ENCODE results near the gene PRPS1L1. TPM values are rescaled to one million over a fixed set of nuclear protein-coding genes. Genes with fewer than 3 reads are reported as not detected.

The PRPS1L1 gene
- total RNA-seq, 1 donor from 2014 or later: not detected

DNA sequence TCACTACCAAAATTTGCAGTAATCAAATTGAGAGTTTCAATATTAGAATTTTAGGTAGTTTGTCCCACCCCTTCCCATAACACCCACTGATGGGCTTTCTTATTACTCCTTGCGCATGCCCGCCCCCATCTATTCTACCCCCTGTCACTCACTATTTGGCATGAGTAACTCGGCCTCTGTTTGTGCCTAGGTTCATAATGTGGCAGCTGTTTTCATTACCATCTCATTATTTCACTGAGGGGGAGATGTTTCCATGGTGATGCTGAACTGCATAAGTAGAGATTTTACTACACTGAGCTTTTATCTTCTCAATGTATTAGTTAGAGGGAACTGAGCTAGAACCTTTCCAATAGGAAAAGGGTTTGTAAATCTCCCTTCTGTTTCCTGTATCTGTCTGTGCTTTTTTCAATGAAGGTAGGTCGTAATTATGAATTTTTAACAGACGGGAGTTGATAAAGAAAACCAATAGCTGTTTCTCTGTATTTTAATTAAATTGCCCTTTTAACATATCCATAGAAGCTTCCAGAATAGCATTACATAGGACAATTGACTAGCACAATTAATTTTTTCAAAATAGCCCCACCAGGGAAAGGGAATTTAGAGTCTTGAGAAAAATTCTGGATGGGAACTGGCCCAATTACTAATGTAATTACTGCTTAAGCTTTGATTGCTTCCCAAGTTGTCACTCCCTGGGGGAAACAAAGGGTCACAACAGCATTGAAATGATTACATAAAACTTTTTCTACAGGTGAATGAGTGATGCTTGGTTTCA, 33.4 kb downstream of the PRPS1L1 start:
- Mint-ChIP-seq H3K9me3 (no peaks in the 10 kb centered on the region), H3K27ac (no peak overlapping the region), H3K27me3 (peaks cover 8% of the 10 kb centered on the region), H3K4me3 (no peak overlapping the region), H3K36me3 (ENCODE audit: low read depth) (no peaks in the 10 kb centered on the region), H3K4me1 (no peaks in the 10 kb centered on the region)
- no peak for DNase-seq
- intact Hi-C loops (cut with micrococcal nuclease): no loop called here

DNA sequence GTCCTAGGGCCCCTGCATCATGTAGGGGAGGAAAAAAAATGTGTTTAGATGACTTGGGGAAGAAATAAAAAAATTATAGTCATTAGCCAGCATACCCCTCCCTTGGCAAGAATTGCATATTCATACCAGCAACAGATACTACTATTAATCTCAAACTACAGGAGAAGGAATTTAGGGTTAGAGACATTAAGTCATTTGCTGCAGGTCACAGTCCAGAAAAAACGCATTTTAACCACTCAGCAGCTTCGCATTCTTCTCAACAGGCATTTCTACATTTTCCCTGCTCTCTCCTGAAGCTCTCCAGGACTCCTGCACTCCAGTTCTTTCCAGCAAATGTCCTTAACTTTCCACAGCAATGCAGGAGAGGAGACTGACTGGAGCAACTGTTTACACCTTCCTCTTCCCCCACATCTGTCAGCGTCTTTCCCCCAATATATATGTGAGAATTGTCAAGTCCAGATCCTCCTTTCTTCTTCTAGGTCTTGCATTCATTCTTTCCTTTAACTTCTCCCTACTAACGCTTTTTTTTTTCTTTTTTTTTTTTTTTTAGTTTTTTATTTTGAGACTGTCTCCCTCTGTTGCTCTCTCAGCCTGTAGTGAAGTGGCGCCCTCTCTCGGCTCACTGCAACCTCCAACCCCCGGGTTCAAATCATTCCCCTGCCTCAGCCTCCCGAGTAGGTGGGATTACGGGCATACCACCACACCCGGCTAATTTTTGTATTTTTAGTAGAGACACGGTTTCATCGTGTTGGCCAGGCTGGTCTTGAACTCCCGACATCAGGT, 35.6 kb downstream of the PRPS1L1 start:
- Mint-ChIP-seq H3K9me3 (no peaks in the 10 kb centered on the region), H3K4me3 (no peak overlapping the region), H3K27me3 (peaks cover 8% of the 10 kb centered on the region), H3K27ac (no peak overlapping the region), H3K36me3 (ENCODE audit: low read depth) (no peaks in the 10 kb centered on the region), H3K4me1 (no peaks in the 10 kb centered on the region)
- intact Hi-C loops (cut with micrococcal nuclease): loop anchor here (1.0 kb wide), 1 partner anchor 222 kb away; no protein-coding TSS in a partner anchor
- peak; percentile 66 for DNase-seq

DNA sequence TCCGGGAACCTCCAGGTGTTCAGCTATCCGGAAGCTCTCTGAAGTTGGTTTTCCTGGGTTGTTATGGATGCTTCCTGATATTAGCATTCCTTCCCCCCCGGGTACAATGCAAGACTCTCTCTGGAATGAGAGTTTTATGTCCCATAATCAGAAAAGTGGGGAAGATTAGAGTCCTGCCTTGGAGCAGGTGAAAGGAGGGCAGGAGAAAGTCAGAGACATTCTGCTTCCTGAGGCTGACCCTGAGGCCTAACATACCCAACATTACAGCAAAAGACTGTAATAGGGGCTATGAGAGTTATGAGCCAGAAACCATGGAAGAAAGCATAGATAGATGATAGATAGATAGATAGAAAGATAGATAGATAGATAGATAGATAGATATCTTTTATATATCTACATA, 36.9 kb downstream of the PRPS1L1 start:
- Mint-ChIP-seq H3K4me1 (no peaks in the 10 kb centered on the region), H3K9me3 (no peaks in the 10 kb centered on the region), H3K27ac (no peak overlapping the region), H3K4me3 (no peak overlapping the region), H3K27me3 (peaks cover 8% of the 10 kb centered on the region), H3K36me3 (ENCODE audit: low read depth) (no peaks in the 10 kb centered on the region)
- DNase-seq: no peak
- intact Hi-C loops (cut with micrococcal nuclease): no loop called here

DNA sequence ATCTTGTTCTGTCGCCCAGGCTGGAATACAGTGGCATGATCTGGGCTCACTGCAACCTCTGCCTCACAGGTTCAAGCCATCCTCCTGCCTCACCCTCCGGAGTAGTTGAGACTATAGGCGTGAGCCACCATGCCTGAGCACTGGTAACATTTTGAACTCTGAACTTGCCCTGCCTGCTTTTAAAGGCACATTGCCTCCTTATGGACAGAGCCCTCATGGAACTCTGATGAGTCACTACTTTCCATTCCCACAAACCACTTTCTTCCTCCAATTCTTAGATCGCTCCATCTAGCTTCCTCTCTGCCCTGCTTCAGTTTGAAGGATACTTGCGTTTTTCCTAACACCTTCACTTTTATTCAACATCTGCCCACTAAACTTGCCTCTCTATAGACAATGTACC, 38.1 kb downstream of the PRPS1L1 start:
- Mint-ChIP-seq H3K9me3 (no peaks in the 10 kb centered on the region), H3K27ac (no peak overlapping the region), H3K4me3 (no peak overlapping the region), H3K4me1 (no peaks in the 10 kb centered on the region), H3K27me3 (peaks cover 5% of the 10 kb centered on the region), H3K36me3 (ENCODE audit: low read depth) (no peaks in the 10 kb centered on the region)
- no peak for DNase-seq
- intact Hi-C loops (cut with micrococcal nuclease): no loop called here

DNA sequence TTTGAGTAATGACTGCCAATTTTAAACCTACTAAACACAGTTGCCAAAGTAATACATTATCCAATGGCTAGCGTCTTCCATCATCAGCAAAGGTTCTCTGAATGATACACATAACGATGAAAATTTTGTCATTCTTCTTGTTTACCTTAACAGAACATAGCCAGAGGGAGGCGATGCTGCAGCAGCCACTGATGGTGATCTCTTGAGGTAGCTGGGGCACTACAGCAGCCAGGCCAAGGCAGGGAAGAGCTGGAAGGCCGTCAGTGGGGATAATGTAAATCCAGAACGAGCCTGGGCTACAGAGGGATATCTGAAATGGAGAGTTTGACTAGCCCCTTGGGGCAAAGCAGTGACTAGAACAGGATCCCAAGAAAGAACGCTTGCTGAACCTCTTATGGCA, 38.8 kb downstream of the PRPS1L1 start:
- no peaks in the 10 kb centered on the region for H3K9me3 Mint-ChIP-seq
- no peaks in the 10 kb centered on the region for H3K36me3 Mint-ChIP-seq (ENCODE audit: low read depth)
- no peak for DNase-seq
- intact Hi-C loops (cut with micrococcal nuclease): no loop called here
- no peak overlapping the region for H3K27ac Mint-ChIP-seq
- H3K4me3 Mint-ChIP-seq: no peak overlapping the region
- no peaks in the 10 kb centered on the region for H3K4me1 Mint-ChIP-seq
- peaks cover 5% of the 10 kb centered on the region for H3K27me3 Mint-ChIP-seq

DNA sequence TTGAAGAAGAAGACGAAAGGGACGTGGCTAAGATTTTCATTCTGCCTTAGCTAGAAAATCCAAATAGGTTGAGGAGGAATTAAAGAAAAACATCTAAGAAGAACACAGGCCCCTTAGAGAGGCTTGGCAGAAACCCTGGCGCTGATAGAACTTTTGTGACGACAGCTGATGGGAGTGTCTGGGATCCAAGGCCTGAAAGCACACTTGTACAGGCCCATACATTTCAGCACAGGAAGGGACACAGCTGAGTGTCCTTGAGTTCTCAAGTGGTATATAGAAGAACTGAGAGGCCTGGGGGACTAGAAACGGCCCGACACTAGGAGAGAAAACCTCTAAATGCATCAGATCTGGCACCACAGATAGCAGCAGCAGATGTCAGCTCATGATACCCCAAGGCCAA, 39.5 kb downstream of the PRPS1L1 start:
- no peaks in the 10 kb centered on the region for H3K36me3 Mint-ChIP-seq (ENCODE audit: low read depth)
- intact Hi-C loops (cut with micrococcal nuclease): no loop called here
- H3K27ac Mint-ChIP-seq: no peak overlapping the region
- H3K4me3 Mint-ChIP-seq: no peak overlapping the region
- peaks cover 1% of the 10 kb centered on the region for H3K4me1 Mint-ChIP-seq
- H3K27me3 Mint-ChIP-seq: peaks cover 5% of the 10 kb centered on the region
- DNase-seq: no peak
- H3K9me3 Mint-ChIP-seq: no peaks in the 10 kb centered on the region

DNA sequence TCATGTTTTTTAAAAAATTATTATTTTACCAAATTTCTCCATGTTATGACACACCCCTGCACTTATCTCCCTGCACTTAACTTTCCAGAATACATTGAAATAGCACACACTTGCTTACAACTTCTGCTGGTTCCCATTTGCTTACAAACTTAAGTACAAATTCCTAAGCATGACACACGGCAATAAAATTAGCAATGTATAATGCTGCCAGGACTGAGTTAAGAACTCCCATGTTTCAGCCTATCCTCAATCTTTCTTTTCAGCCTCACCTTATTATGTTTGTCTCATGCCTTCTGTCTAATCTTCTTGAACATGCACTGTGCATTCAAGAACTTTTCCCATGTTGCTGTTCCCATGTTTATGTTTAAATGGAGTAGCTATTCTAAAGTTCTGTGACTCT, 40.8 kb downstream of the PRPS1L1 start:
- Mint-ChIP-seq H3K4me3 (no peak overlapping the region), H3K36me3 (ENCODE audit: low read depth) (no peaks in the 10 kb centered on the region), H3K27me3 (peaks cover 3% of the 10 kb centered on the region), H3K9me3 (no peaks in the 10 kb centered on the region), H3K4me1 (peaks cover 2% of the 10 kb centered on the region), H3K27ac (no peak overlapping the region)
- no peak for DNase-seq
- intact Hi-C loops (cut with micrococcal nuclease): no loop called here

- Mint-ChIP-seq H3K27ac (no peak overlapping the region), H3K27me3 (peaks cover 3% of the 10 kb centered on the region), H3K36me3 (ENCODE audit: low read depth) (no peaks in the 10 kb centered on the region), H3K4me1 (peaks cover 2% of the 10 kb centered on the region), H3K9me3 (no peaks in the 10 kb centered on the region), H3K4me3 (no peak overlapping the region)
- DNase-seq: no peak
- intact Hi-C loops (cut with micrococcal nuclease): no loop called here
Observed at GRCh38 chr7:17985473-17986239, 42.0 kb downstream of the PRPS1L1 start.

GRCh38 chr7:17984288-17984687, 43.4 kb downstream of the PRPS1L1 start:
- H3K4me1 Mint-ChIP-seq: peaks cover 2% of the 10 kb centered on the region
- H3K9me3 Mint-ChIP-seq: no peaks in the 10 kb centered on the region
- intact Hi-C loops (cut with micrococcal nuclease): no loop called here
- no peaks in the 10 kb centered on the region for H3K36me3 Mint-ChIP-seq (ENCODE audit: low read depth)
- no peak overlapping the region for H3K27ac Mint-ChIP-seq
- peaks cover 3% of the 10 kb centered on the region for H3K27me3 Mint-ChIP-seq
- H3K4me3 Mint-ChIP-seq: no peak overlapping the region
- no peak for DNase-seq

DNA sequence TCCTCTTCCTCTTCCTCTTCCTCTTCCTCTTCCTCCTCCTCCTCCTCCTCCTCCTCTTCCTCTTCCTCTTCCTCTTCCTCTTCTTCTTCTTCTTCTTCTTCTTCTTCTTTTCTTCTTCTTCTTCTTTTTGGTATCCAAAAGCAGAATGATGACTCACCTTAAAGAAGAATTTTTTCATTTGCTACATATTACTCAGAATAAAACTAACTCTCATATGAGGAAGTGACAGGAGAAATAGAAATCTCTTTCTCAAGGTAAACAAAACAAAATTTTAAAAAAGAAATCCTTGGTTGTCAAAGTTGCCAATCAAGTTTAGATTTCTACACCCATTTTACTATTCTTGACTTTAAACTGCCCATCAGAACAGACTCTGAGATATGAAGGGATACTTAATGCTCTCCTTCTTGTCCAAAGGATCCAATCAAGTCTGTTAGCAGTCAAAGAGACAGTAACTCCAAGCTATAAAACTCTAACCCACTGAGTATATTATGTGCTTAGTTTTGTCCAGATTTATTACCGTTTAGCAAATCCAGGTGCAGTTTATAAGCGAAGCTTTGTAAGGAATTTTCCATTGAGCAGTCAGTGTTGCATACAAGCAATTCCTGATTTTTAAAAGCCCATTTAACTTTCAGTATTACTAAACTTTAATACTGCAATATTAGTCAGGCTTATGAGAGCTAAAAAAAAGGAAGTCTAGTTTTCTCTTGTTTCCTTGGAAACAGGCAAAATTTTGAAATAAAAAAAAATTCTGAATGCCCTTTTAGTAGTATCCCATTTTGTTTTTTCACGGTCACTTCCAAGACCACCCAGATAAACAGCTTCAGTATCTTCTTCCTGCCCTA, 44.2 kb downstream of the PRPS1L1 start:
- intact Hi-C loops (cut with micrococcal nuclease): no loop called here
- no peak for DNase-seq
- peaks cover 2% of the 10 kb centered on the region for H3K27me3 Mint-ChIP-seq
- H3K9me3 Mint-ChIP-seq: no peaks in the 10 kb centered on the region
- H3K4me3 Mint-ChIP-seq: no peak overlapping the region
- H3K4me1 Mint-ChIP-seq: peaks cover 2% of the 10 kb centered on the region
- no peaks in the 10 kb centered on the region for H3K36me3 Mint-ChIP-seq (ENCODE audit: low read depth)
- H3K27ac Mint-ChIP-seq: no peak overlapping the region

DNA sequence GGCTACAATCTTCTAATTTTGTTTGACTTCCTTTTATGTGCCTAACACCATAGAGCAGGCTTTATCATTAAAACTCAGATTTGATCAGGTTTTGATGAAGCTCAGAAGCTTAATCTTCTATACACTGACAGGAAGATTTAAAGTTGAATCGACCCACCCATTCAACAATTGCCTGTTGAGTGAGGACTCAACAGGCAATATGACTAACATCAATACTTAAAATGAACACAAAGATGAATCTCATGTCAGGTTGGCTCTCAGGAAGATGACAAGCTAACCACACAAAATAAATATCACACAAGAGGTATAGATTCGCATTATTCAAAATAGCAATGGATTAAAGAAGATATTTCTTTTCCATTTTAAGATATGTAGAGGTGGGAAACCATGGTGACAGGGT, 50.7 kb downstream of the PRPS1L1 start:
- Mint-ChIP-seq H3K36me3 (ENCODE audit: low read depth) (no peaks in the 10 kb centered on the region), H3K27ac (no peak overlapping the region), H3K27me3 (no peaks in the 10 kb centered on the region), H3K9me3 (no peaks in the 10 kb centered on the region), H3K4me3 (no peak overlapping the region), H3K4me1 (no peaks in the 10 kb centered on the region)
- DNase-seq: no peak
- intact Hi-C loops (cut with micrococcal nuclease): no loop called here

Data from activated CD4-positive, alpha-beta T cell treated with anti-CD3 and anti-CD28 coated beads, Interleukin-2, amount 10 ng/mL, durations not matched to agents 24 days and 14 days (primary cell).